Measurements from ENCODE around the gene LNPEP. TPM values are rescaled to one million over a fixed set of nuclear protein-coding genes. Genes with fewer than 3 reads are reported as not detected.
A peak's percentile ranks its signal among the peaks of the same experiment; 100 is the strongest.

Gene LNPEP
- total RNA-seq, 1 donor from 2014 or later: 56.8 TPM

- Histone ChIP-seq H3K27ac (replicated peaks) (peak overlapping the region; percentile 27), H3K36me3 (peaks cover 50% of the 10 kb centered on the region)
- intact Hi-C loops (cut with micrococcal nuclease): no loop called here
Observed at GRCh38 chr5:97009212-97009898, 73.5 kb downstream of the LNPEP start.

GRCh38 chr5:97009921-97010320, 74.0 kb downstream of the LNPEP start:
- no peaks in the 10 kb centered on the region for H3K27me3 ChIP-seq (ENCODE audit: low read depth)
- peak overlapping the region; percentile 27 for H3K27ac ChIP-seq (replicated peaks)
- H3K36me3 ChIP-seq: peaks cover 50% of the 10 kb centered on the region
- H3K4me1 ChIP-seq: peaks cover 15% of the 10 kb centered on the region
- intact Hi-C loops (cut with micrococcal nuclease): no loop called here
- no peak for DNase-seq
- H3K4me3 ChIP-seq: no peak overlapping the region
- H3K9me3 ChIP-seq (replicated peaks): no peaks in the 10 kb centered on the region
- no peak for TF ChIP-seq CTCF (IDR thresholded peaks at IDR 0.05; ENCODE audit: borderline replicate concordance)

More at GRCh38 chr5:97009212-97009898, 73.5 kb downstream of the LNPEP start:
- Histone ChIP-seq H3K27me3 (ENCODE audit: low read depth) (no peaks in the 10 kb centered on the region), H3K4me1 (peaks cover 15% of the 10 kb centered on the region), H3K4me3 (no peak overlapping the region), H3K9me3 (replicated peaks) (no peaks in the 10 kb centered on the region)
- DNase-seq: no peak
- TF ChIP-seq CTCF (IDR thresholded peaks at IDR 0.05; ENCODE audit: borderline replicate concordance): no peak

GRCh38 chr5:97010606-97011005, 74.7 kb downstream of the LNPEP start:
- peaks cover 52% of the 10 kb centered on the region for H3K36me3 ChIP-seq
- peaks cover 15% of the 10 kb centered on the region for H3K4me1 ChIP-seq
- no peaks in the 10 kb centered on the region for H3K9me3 ChIP-seq (replicated peaks)
- intact Hi-C loops (cut with micrococcal nuclease): no loop called here
- H3K4me3 ChIP-seq: no peak overlapping the region
- no peak for TF ChIP-seq CTCF (IDR thresholded peaks at IDR 0.05; ENCODE audit: borderline replicate concordance)
- no peak for DNase-seq
- no peaks in the 10 kb centered on the region for H3K27me3 ChIP-seq (ENCODE audit: low read depth)
- no peak overlapping the region for H3K27ac ChIP-seq (replicated peaks)

- Histone ChIP-seq H3K27ac (replicated peaks) (no peak overlapping the region), H3K27me3 (ENCODE audit: low read depth) (no peaks in the 10 kb centered on the region), H3K9me3 (replicated peaks) (no peaks in the 10 kb centered on the region), H3K4me1 (peaks cover 15% of the 10 kb centered on the region), H3K36me3 (peaks cover 56% of the 10 kb centered on the region), H3K4me3 (no peak overlapping the region)
- intact Hi-C loops (cut with micrococcal nuclease): no loop called here
- TF ChIP-seq CTCF (IDR thresholded peaks at IDR 0.05; ENCODE audit: borderline replicate concordance): no peak
- no peak for DNase-seq
Observed at GRCh38 chr5:97011567-97011966, 75.7 kb downstream of the LNPEP start.

GRCh38 chr5:97019435-97020117, 83.7 kb downstream of the LNPEP start:
- no peak for TF ChIP-seq CTCF (IDR thresholded peaks at IDR 0.05; ENCODE audit: borderline replicate concordance)
- intact Hi-C loops (cut with micrococcal nuclease): no loop called here
- Histone ChIP-seq H3K27me3 (ENCODE audit: low read depth) (no peaks in the 10 kb centered on the region), H3K4me3 (no peak overlapping the region), H3K27ac (replicated peaks) (no peak overlapping the region), H3K9me3 (replicated peaks) (no peaks in the 10 kb centered on the region), H3K36me3 (peaks cover 80% of the 10 kb centered on the region), H3K4me1 (no peaks in the 10 kb centered on the region)
- no peak for DNase-seq

Data from left ventricle myocardium inferior (tissue), 1 donor.